ENCODE measurements around the gene KRTAP1-1. TPM values are rescaled to one million over a fixed set of nuclear protein-coding genes. Genes with fewer than 3 reads are reported as not detected.
"Not testable (repeated sequence)": the region's sequence is repeated elsewhere in the genome, so short reads cannot be mapped to it uniquely, and the experiment has no call there.

KRTAP1-1 gene
- total and polyA plus RNA-seq, 5 experiments from 2014 or later, result not detected

- POLR2A ChIA-PET, H3K36me3 Mint-ChIP-seq, H3K4me3 Mint-ChIP-seq, H3K4me1 Mint-ChIP-seq, ATAC-seq, DNase-seq, H3K27ac Mint-ChIP-seq, H3K9me3 Mint-ChIP-seq: not testable (repeated sequence)
- peaks cover 8 to 20% (median 11%) of the 10 kb centered on the region in 5 donors for H3K27me3 Mint-ChIP-seq
Measured at GRCh38 chr17:41065016-41065689, 23.9 kb upstream of the KRTAP1-1 start.

- H3K36me3 Mint-ChIP-seq, result no peaks in the 10 kb centered on the region
- DNase-seq (no peak), ATAC-seq (no peak)
- peaks cover 0 to 5% (median 1%) of the 10 kb centered on the region in 4 donors for H3K4me1 Mint-ChIP-seq
- POLR2A ChIA-PET, result no interaction called here
- no peak overlapping the region for H3K4me3 Mint-ChIP-seq
- no peak overlapping the region for H3K27ac Mint-ChIP-seq
- peaks cover 11 to 24% (median 18%) of the 10 kb centered on the region in 5 donors for H3K27me3 Mint-ChIP-seq
- no peaks in the 10 kb centered on the region for H3K9me3 Mint-ChIP-seq
Measured at GRCh38 chr17:41064301-41064700, 23.1 kb upstream of the KRTAP1-1 start.

GRCh38 chr17:41063449-41063848, 22.2 kb upstream of the KRTAP1-1 start:
- H3K4me3 Mint-ChIP-seq, result no peak overlapping the region
- no peak overlapping the region for H3K27ac Mint-ChIP-seq
- H3K36me3 Mint-ChIP-seq, result no peaks in the 10 kb centered on the region
- POLR2A ChIA-PET, result no interaction called here
- ATAC-seq (no peak), DNase-seq (no peak)
- peaks cover 14 to 32% (median 21%) of the 10 kb centered on the region in 5 donors for H3K27me3 Mint-ChIP-seq
- no peaks in the 10 kb centered on the region for H3K9me3 Mint-ChIP-seq
- H3K4me1 Mint-ChIP-seq, result no peaks in the 10 kb centered on the region

GRCh38 chr17:41061964-41062363, 20.7 kb upstream of the KRTAP1-1 start:
- H3K36me3 Mint-ChIP-seq, result peaks cover 0 to 7% (median 4%) of the 10 kb centered on the region in 3 donors
- H3K4me3 Mint-ChIP-seq, result no peak overlapping the region
- H3K9me3 Mint-ChIP-seq, result peaks cover 0 to 7% (median 0%) of the 10 kb centered on the region in 9 donors
- H3K4me1 Mint-ChIP-seq, result no peaks in the 10 kb centered on the region
- POLR2A ChIA-PET, result no interaction called here
- no peak for DNase-seq
- H3K27ac Mint-ChIP-seq, result no peak overlapping the region
- H3K27me3 Mint-ChIP-seq, result peaks cover 14 to 41% (median 22%) of the 10 kb centered on the region in 5 donors
- ATAC-seq, result no peak

GRCh38 chr17:41060052-41060604, 18.9 kb upstream of the KRTAP1-1 start, which contains the start of gene KRTAP2-3:
Gene KRTAP2-3 (minus strand): TSS chr17:41060114. CDS start chr17:41060050, 64 bp downstream.
- no peak for DNase-seq
- Mint-ChIP-seq H3K4me1 (no peaks in the 10 kb centered on the region), H3K9me3 (peaks cover 0 to 7% (median 0%) of the 10 kb centered on the region in 9 donors), H3K36me3 (peaks cover 0 to 7% (median 4%) of the 10 kb centered on the region in 3 donors), H3K27me3 (peaks cover 14 to 56% (median 29%) of the 10 kb centered on the region in 5 donors), H3K4me3 (no peak within 1 kb of the TSS), H3K27ac (peak within 1 kb of the TSS in 2 of 10 donors; percentile 6)
- no peak for ATAC-seq
- POLR2A ChIA-PET, result no interaction called here

- Mint-ChIP-seq H3K27me3 (peaks cover 14 to 56% (median 30%) of the 10 kb centered on the region in 5 donors), H3K27ac (peak overlapping the region in 1 of 10 donors; percentile 6)
- H3K9me3 Mint-ChIP-seq, POLR2A ChIA-PET, H3K36me3 Mint-ChIP-seq, DNase-seq, H3K4me3 Mint-ChIP-seq, ATAC-seq, H3K4me1 Mint-ChIP-seq: not testable (repeated sequence)
Measured at GRCh38 chr17:41059276-41060051, 18.2 kb upstream of the KRTAP1-1 start.

- POLR2A ChIA-PET, result no interaction called here
- H3K36me3 Mint-ChIP-seq, result peaks cover 0 to 7% (median 4%) of the 10 kb centered on the region in 3 donors
- peaks cover 14 to 53% (median 27%) of the 10 kb centered on the region in 5 donors for H3K27me3 Mint-ChIP-seq
- H3K4me3 Mint-ChIP-seq, result no peak overlapping the region
- ATAC-seq, result no peak
- no peak overlapping the region for H3K27ac Mint-ChIP-seq
- peaks cover 0 to 7% (median 0%) of the 10 kb centered on the region in 9 donors for H3K9me3 Mint-ChIP-seq
- no peaks in the 10 kb centered on the region for H3K4me1 Mint-ChIP-seq
- no peak for DNase-seq
Measured at GRCh38 chr17:41058741-41059140, 17.5 kb upstream of the KRTAP1-1 start.

GRCh38 chr17:41057547-41057946, 16.3 kb upstream of the KRTAP1-1 start:
- peaks cover 0 to 7% (median 6%) of the 10 kb centered on the region in 3 donors for H3K36me3 Mint-ChIP-seq
- no peaks in the 10 kb centered on the region for H3K4me1 Mint-ChIP-seq
- no peak overlapping the region for H3K27ac Mint-ChIP-seq
- H3K9me3 Mint-ChIP-seq, result peaks cover 0 to 7% (median 0%) of the 10 kb centered on the region in 9 donors
- POLR2A ChIA-PET, result no interaction called here
- H3K27me3 Mint-ChIP-seq, result peaks cover 14 to 52% (median 25%) of the 10 kb centered on the region in 5 donors
- ATAC-seq, result no peak
- DNase-seq, result no peak
- no peak overlapping the region for H3K4me3 Mint-ChIP-seq

- H3K9me3 Mint-ChIP-seq, POLR2A ChIA-PET, H3K36me3 Mint-ChIP-seq, H3K4me1 Mint-ChIP-seq, H3K4me3 Mint-ChIP-seq, H3K27ac Mint-ChIP-seq, ATAC-seq, DNase-seq: not testable (repeated sequence)
- H3K27me3 Mint-ChIP-seq, result peaks cover 10 to 37% (median 18%) of the 10 kb centered on the region in 5 donors
Measured at GRCh38 chr17:41055130-41055529, 13.9 kb upstream of the KRTAP1-1 start, which contains the start of gene KRTAP2-2. Gene KRTAP2-2 (minus strand): TSS chr17:41055230. CDS start chr17:41055211, 19 bp downstream.

- H3K27ac Mint-ChIP-seq, DNase-seq, POLR2A ChIA-PET, H3K4me3 Mint-ChIP-seq, H3K9me3 Mint-ChIP-seq, H3K36me3 Mint-ChIP-seq, ATAC-seq, H3K4me1 Mint-ChIP-seq: not testable (repeated sequence)
- peaks cover 9 to 36% (median 18%) of the 10 kb centered on the region in 5 donors for H3K27me3 Mint-ChIP-seq
Measured at GRCh38 chr17:41054556-41054955, 13.3 kb upstream of the KRTAP1-1 start.

- no peaks in the 10 kb centered on the region for H3K4me1 Mint-ChIP-seq
- peaks cover 0 to 7% (median 6%) of the 10 kb centered on the region in 3 donors for H3K36me3 Mint-ChIP-seq
- H3K27me3 Mint-ChIP-seq, result peaks cover 6 to 31% (median 14%) of the 10 kb centered on the region in 5 donors
- no peak overlapping the region for H3K4me3 Mint-ChIP-seq
- DNase-seq, result no peak
- POLR2A ChIA-PET, result no interaction called here
- H3K27ac Mint-ChIP-seq, result no peak overlapping the region
- no peak for ATAC-seq
- peaks cover 0 to 7% (median 0%) of the 10 kb centered on the region in 9 donors for H3K9me3 Mint-ChIP-seq
Measured at GRCh38 chr17:41054025-41054424, 12.8 kb upstream of the KRTAP1-1 start.

GRCh38 chr17:41052566-41052965, 11.3 kb upstream of the KRTAP1-1 start:
- H3K9me3 Mint-ChIP-seq, result peaks cover 0 to 5% (median 0%) of the 10 kb centered on the region in 9 donors
- POLR2A ChIA-PET, result no interaction called here
- H3K4me3 Mint-ChIP-seq, result no peak overlapping the region
- ATAC-seq (no peak), DNase-seq (no peak)
- peaks cover 8 to 22% (median 15%) of the 10 kb centered on the region in 5 donors for H3K27me3 Mint-ChIP-seq
- H3K27ac Mint-ChIP-seq, result no peak overlapping the region
- H3K4me1 Mint-ChIP-seq, result no peaks in the 10 kb centered on the region
- peaks cover 0 to 6% (median 5%) of the 10 kb centered on the region in 3 donors for H3K36me3 Mint-ChIP-seq

GRCh38 chr17:41049110-41049509, 7.9 kb upstream of the KRTAP1-1 start:
- Mint-ChIP-seq H3K4me3 (no peak overlapping the region), H3K9me3 (peaks cover 0 to 3% (median 2%) of the 10 kb centered on the region in 9 donors), H3K36me3 (peaks cover 0 to 2% (median 0%) of the 10 kb centered on the region in 3 donors), H3K27me3 (peaks cover 5 to 24% (median 13%) of the 10 kb centered on the region in 5 donors), H3K27ac (no peak overlapping the region), H3K4me1 (peaks cover 0 to 4% (median 2%) of the 10 kb centered on the region in 4 donors)
- ATAC-seq (no peak), DNase-seq (no peak)
- POLR2A ChIA-PET, result no interaction called here
